GM19455 (cell line): ENCODE data around the gene GGT7.
"Not testable (repeated sequence)": the region's sequence is repeated elsewhere in the genome, so short reads cannot be mapped to it uniquely, and the experiment has no call there.

Experiments used
- ATAC-seq: cut with Tn5 transposase; IDR thresholded peaks from one replicate; pipeline ENCODE4 v1.9.1; 2021; ENCODE audit not compliant: unreplicated experiment

Gene GGT7

DNA sequence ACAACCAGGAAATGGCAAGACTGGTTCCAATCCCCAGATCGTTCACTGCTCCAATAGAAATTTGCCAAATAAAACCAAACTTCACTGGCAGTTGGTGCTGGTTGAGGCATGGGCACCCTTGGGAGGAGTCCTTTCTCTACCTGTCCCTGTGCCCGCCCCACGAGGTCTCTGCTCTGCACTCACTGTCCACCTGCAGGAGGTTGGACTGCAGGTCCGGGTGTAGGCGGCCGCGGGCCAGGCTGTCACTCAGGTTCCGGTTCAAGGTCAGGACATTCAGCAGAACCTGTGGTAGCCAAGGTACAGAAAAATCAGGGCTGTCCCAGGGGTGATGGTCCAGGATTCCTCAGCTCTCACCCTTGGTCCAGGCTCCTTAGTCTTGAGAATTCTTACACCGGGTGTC is 22.9 kb downstream of the GGT7 start:
- no peak for ATAC-seq

DNA sequence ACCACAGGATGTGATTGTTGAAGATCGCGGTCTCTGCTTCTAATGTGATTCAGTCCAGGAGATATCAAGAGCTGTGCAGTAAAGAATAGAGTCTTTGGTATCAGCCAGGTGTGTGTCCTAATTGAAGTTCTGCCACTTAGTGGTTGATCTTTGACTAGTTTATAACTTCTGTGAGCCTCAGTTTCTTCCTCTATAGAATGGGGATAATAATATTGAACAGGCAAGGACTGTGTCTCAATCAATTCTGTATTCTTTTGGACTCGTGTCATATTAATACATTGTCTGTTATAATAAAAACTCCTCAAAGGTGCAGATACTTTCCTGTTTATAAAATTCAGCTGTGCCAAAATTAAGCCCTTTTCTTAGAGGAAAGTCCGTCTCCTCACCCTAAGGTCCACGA is 24.1 kb downstream of the GGT7 start:
- ATAC-seq = no peak

GRCh38 chr20:34843421-34843820 is 29.2 kb downstream of the GGT7 start:
- no peak for ATAC-seq

DNA sequence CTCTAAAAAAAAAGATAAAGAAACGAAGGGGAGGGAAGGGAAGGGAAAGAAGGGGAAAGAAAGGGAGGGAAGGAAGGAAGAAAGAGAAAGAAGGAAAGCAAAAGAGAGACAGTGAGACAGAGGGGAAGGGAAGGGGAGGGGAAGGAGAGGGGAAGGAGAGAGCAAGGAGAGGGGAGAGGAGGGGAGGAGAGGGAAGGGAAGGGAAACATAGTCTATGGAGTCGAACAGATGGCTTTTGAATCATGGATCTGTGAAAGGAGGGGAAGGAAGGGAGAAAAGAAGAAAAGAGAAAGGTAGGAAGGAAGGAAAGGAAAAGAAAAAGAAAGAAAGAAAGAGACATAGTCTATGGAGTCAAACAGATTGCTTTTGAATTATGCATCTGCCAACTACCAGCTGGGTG is 30.5 kb downstream of the GGT7 start:
- ATAC-seq = no peak

GRCh38 chr20:34834459-34834893 is 38.2 kb downstream of the GGT7 start:
- no peak for ATAC-seq

GRCh38 chr20:34831936-34832335 is 40.7 kb downstream of the GGT7 start:
- ATAC-seq = no peak

GRCh38 chr20:34829191-34829590 is 43.5 kb downstream of the GGT7 start:
- no peak for ATAC-seq

DNA sequence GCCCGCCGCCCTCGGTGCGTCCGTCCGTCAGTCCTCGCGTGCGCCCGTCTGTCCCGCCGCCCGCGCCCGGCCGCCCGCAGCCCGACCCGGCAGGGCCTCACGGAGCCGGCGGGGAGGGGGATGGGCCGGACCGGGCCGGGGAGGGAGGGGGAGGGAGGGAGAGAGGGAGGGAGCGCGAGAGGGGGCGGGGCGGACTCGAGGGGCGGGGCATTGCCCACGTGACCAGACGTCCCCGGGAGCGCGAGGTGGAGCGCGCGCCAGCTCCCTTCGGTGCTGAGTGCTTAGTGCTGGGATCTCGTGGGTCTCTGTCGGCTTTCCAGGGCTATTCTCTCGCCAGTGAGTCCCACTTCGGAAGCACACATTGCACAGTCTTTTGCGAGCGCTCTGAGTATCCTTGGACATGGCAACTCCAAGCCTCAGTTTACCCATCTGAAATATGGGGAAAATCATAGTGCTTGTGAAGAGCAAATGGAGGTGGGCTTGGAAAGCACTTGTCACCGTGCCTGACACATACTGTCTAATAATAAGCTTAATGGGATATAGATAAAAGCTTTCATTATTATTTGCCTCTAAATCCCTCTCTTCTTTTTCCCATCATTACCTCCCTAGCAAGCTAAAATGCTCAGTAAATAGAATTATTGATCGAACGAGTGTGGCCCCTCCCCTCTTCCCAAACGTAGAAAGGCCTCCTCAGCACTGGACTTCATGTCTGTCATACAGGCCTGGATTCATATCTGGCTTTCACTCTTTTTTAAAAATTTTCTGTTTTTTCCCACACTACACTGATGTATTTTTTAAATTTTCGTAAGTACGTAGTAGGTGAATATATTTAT is 46.9 kb downstream of the GGT7 start, which contains the start of gene NCOA6:
Gene NCOA6 (minus strand): TSS at position 122 of the 833 bp plus-strand sequence. CDS start 43,296 bp downstream, outside the sequence.
- peak; percentile 64 for ATAC-seq

DNA sequence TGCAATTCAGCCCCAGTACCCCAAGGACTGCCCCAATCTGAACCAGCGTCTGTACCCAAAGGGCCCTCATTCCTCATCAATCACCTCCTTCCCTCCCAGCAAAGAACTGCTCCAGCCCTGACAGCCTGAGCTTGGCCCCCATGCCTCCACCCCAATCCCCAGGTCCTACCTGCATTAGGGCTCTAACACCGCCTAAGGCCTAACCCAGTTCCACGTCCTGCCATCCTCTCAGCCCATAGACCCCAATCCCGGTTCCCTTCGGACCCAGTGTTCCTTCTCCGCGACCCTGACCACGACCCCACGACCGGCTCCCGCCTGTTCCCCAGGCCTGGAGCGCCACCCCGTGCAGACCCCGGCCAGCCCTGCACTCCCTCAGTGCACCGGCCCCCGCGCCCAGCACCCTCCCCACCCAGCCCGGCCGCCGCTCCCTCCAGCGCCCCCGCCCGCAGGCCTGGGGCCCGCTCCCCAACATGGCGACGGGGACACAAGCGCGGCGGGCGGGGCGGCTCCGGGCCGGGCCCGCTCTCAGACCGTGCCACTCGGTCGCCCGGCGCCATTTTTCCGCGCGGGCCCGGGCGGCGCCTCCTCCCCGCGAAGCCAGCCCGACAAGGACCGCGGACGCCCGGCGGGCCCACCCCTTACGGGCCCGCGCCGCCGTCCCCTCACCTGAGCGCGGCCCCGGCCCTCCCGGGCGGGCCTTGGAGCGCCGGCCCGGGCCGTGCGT is 47.7 kb downstream of the GGT7 start:
- ATAC-seq = peak; percentile 78

DNA sequence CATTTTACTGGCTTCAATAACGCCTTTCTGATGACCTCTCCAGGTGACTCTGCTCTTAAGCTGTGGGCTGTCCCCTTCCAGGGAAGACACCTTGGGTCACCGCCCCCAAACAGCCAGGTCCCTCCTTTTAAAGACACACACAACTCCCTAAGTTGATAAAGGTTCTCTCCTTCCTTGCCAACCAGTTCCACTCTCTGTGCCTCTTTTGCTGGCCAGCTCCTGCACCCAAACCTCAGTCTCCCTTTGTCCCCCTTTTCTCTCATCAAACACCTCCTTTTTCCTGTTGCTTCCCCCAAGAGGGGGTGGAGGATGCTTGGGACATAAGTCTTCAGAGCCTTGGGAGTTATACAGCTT is 48.2 kb downstream of the GGT7 start:
- no peak for ATAC-seq

DNA sequence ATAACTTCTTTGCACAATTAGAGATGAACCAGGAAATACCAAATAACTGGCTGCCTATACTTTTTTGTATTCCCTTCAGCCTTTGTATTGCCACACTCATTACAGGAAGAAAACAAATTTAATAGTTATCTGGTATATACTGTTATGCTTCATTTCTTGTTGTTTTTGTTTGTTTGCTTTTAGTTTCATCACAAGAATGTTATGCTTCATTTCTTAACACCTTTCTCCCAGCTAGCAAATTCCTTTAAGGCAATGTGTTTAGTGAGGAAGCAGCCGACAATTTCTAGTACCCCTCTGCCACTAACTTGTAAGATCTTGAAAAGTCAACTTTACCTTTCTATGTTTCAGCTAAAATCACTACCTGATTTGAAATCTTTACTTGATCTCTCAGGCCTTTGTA is 48.6 kb downstream of the GGT7 start:
- ATAC-seq = no peak

DNA sequence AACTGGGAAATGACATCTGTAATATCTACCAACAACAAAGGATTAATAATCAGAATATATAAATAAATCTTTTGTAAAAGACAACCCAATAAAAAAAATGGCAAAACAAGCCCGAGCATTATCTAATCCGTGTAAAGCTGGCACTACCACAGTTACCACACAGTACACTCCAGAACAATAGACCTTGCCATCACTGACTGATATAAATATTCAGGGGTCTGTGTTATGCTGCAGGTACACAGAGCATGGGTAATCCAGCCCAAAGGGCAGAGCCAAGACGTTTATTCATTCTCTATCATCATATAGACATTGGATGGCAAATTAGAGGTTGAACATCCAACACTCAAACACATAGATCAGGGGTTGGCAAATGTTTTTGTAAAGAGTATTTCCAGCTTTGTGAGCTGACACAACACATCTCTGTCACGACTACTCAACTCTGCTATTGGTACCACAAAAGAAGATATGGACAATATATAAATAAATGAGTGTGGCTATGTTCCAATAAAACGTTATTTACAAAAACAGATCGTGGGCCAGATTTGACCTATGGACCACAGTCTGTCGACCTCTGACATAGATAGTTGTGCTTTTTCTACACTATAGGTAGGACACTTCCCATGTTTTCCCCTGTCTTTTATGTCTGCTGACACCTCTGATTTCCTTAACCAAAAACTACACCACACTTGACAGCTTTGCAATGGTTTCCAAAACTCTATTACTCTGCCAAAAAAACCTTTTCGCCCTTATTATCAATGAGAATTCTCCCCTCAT is 51.7 kb downstream of the GGT7 start:
- no peak for ATAC-seq

- no peak for ATAC-seq
Measured at GRCh38 chr20:34817801-34818200, 54.9 kb downstream of the GGT7 start.

- no peak for ATAC-seq
Measured at GRCh38 chr20:34817072-34817471, 55.6 kb downstream of the GGT7 start.

GRCh38 chr20:34815636-34816035 is 57.0 kb downstream of the GGT7 start:
- no peak for ATAC-seq

DNA sequence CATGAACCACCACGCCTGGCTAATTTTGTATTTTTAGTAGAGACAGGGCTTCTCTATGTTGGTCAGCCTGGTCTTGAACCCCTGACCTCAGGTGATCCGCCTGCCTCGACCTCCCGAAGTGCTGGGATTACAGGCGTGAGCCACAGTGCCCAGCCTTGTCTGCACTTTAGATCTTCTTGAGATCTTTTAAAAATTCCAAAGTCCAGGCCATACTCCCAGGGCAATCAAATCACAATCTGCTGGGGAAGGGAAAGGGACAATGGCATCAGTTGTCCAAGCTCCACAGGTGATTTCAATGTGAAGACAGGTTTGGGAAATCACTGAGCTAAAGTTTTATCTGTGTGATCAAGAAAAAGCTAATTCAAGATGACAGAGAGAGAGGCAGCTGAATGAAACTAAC is 64.1 kb downstream of the GGT7 start:
- ATAC-seq = no peak

- not testable (repeated sequence) for ATAC-seq
Measured at GRCh38 chr20:34807944-34808465, 64.7 kb downstream of the GGT7 start.

DNA sequence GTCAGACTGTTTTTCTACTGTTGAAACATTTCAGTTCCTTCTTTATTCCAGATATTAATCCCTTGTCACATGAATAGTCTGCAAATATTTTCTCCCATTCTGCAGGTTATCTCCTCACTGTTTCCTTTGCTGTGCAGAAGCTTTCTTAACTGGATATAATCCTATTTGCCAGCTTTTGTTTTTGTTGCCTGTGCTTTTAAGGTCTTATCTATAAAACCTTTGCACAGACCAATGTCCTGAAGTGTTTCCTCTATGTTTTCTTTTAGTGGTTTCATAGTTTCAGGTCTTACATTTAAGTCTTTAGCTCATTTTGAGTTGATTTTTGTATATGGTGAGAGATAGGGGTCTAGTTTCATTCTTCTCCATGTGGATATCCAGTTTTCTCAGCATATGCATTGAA is 66.4 kb downstream of the GGT7 start:
- ATAC-seq = no peak

DNA sequence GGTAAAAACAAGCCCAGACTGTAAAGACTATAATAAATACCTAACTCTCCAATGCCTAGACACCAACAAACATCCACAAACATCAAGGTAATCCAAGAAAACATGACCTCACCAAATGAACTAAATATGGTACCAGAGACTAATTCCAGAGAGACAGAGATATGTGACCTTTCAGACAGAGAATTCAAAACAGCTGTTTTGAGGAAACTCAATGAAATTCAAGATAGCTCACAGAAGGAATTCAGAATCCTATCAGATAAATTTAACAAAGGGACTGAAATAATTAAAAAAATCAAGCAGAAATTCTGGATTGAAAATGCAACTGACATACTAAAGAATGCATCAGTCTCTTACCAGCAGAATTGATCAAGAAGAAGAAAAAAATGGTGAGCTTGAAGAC is 73.8 kb downstream of the GGT7 start:
- no peak for ATAC-seq

GRCh38 chr20:34798328-34798727 is 74.3 kb downstream of the GGT7 start:
- ATAC-seq = no peak
